GM23338 (cell line): ENCODE results near the gene DMRT2.

Source experiments
- CREB1 ChIP-seq: fragments of 250-450 bp; sonication (Bioruptor Pico); IDR thresholded peaks from 2 replicates; pipeline ENCODE4 v1.5.0; 2020; ENCODE audit warnings: low read depth, mild to moderate bottlenecking, moderate library complexity
- CTCF ChIP-seq, 2 experiments: fragments of 200-600 bp in 1 of 2; sonication (generic) in 1 of 2; conservative IDR thresholded peaks; 2 replicates each; pipeline versions ENCODE4 v1.5.1 to v1.6.1; 2016 to 2017; ENCODE audit warnings: antibody characterized with exemption in 2 of 2, low read depth in 2 of 2, mild to moderate bottlenecking in 2 of 2, moderate library complexity in 1 of 2
- EZH2 ChIP-seq: fragments of 200-600 bp; sonication (generic); IDR thresholded peaks from one replicate; pipeline ENCODE4 v1.8.0; 2017; ENCODE audit warnings: antibody characterized with exemption, mild to moderate bottlenecking, low read depth; ENCODE audit not compliant: unreplicated experiment
- EZH2phosphoT487 ChIP-seq: fragments of 200-600 bp; sonication (generic); IDR thresholded peaks from one replicate; pipeline ENCODE4 v1.8.1; 2018; ENCODE audit warnings: antibody characterized with exemption; ENCODE audit not compliant: unreplicated experiment
- JUNB ChIP-seq: IDR thresholded peaks from one replicate; pipeline ENCODE4 v1.6.1; 2016; ENCODE audit warnings: antibody characterized with exemption; ENCODE audit not compliant: unreplicated experiment
- NANOG ChIP-seq: IDR thresholded peaks from 2 replicates; pipeline ENCODE4 v1.6.1; 2016; ENCODE audit warnings: antibody characterized with exemption, borderline replicate concordance
- POLR2AphosphoS5 ChIP-seq: IDR thresholded peaks from 2 replicates; pipeline ENCODE4 v1.6.1; 2016; ENCODE audit warnings: antibody characterized with exemption, low read depth

- no peak for TF ChIP-seq POLR2AphosphoS5
- TF ChIP-seq CTCF (conservative IDR thresholded peaks at IDR 0.05; ENCODE audit: low read depth in 2 of 2): no peak
- no peak for TF ChIP-seq CREB1
- TF ChIP-seq JUNB: no peak
- no peak for TF ChIP-seq EZH2
- TF ChIP-seq EZH2phosphoT487: no peak
- no peak for TF ChIP-seq NANOG
Observed at GRCh38 chr9:1065130-1065529, 15.0 kb downstream of the DMRT2 start.
